WERI-Rb-1 (cell line): Measurements from ENCODE around the gene CHMP1A.
"Not testable (repeated sequence)": the region's sequence is repeated elsewhere in the genome, so short reads cannot be mapped to it uniquely, and the experiment has no call there.

Experiments
- DNase-seq: peaks from one replicate; pipeline ENCODE4 v3.0.0-alpha.2; 2020
- H3K27ac ChIP-seq: fragments of 250-450 bp; sonication (Bioruptor Pico); 2 replicates; pipeline ENCODE4 v1.5.1; 2020; ENCODE audit warnings: mild to moderate bottlenecking, moderate library complexity
- H3K27me3 ChIP-seq: fragments of 250-450 bp; sonication (Bioruptor Pico); 2 replicates; pipeline ENCODE4 v1.5.1; 2021; ENCODE audit warnings: mild to moderate bottlenecking, low read depth, moderate library complexity; ENCODE audit not compliant: insufficient read depth, severe bottlenecking
- H3K36me3 ChIP-seq: fragments of 250-450 bp; sonication (Bioruptor Pico); 2 replicates; pipeline ENCODE4 v1.5.1; 2020; ENCODE audit warnings: mild to moderate bottlenecking, moderate library complexity
- H3K4me3 ChIP-seq: 2 replicates; pipeline ENCODE4 v1.5.1; 2011; ENCODE audit warnings: low read depth, mild to moderate bottlenecking, control low read depth, low read length
- H3K9me3 ChIP-seq: fragments of 250-450 bp; sonication (Bioruptor Pico); 2 replicates; pipeline ENCODE4 v1.5.1; 2021; ENCODE audit warnings: mild to moderate bottlenecking, moderate library complexity; ENCODE audit not compliant: severe bottlenecking
- CTCF ChIP-seq: IDR thresholded peaks from 2 replicates; pipeline ENCODE4 v1.5.1; 2011; ENCODE audit warnings: low read depth, mild to moderate bottlenecking, control low read depth, inconsistent platforms, low read length

Gene CHMP1A

GRCh38 chr16:89636663-89637062 lies 20.8 kb downstream of the CHMP1A start:
- no peak for DNase-seq
- H3K4me3 ChIP-seq: no peak overlapping the region
- no peaks in the 10 kb centered on the region for H3K36me3 ChIP-seq
- H3K9me3 ChIP-seq: no peaks in the 10 kb centered on the region
- no peak overlapping the region for H3K27ac ChIP-seq
- TF ChIP-seq CTCF: no peak
- H3K27me3 ChIP-seq: no peaks in the 10 kb centered on the region

GRCh38 chr16:89634463-89635385 lies 22.8 kb downstream of the CHMP1A start:
- H3K27me3 ChIP-seq, H3K27ac ChIP-seq, H3K4me3 ChIP-seq, DNase-seq, H3K36me3 ChIP-seq, H3K9me3 ChIP-seq: not testable (repeated sequence)

GRCh38 chr16:89633064-89633631 lies 24.4 kb downstream of the CHMP1A start:
- Histone ChIP-seq H3K9me3 (no peaks in the 10 kb centered on the region), H3K27me3 (no peaks in the 10 kb centered on the region), H3K36me3 (no peaks in the 10 kb centered on the region), H3K27ac (no peak overlapping the region), H3K4me3 (no peak overlapping the region)
- no peak for TF ChIP-seq CTCF
- DNase-seq: no peak

- Histone ChIP-seq H3K4me3 (no peak overlapping the region), H3K9me3 (no peaks in the 10 kb centered on the region), H3K27me3 (no peaks in the 10 kb centered on the region), H3K27ac (no peak overlapping the region), H3K36me3 (no peaks in the 10 kb centered on the region)
- no peak for DNase-seq
- TF ChIP-seq CTCF: no peak
Measured at GRCh38 chr16:89629827-89630610, 27.5 kb downstream of the CHMP1A start.

- no peaks in the 10 kb centered on the region for H3K36me3 ChIP-seq
- no peaks in the 10 kb centered on the region for H3K27me3 ChIP-seq
- H3K27ac ChIP-seq: no peak overlapping the region
- H3K9me3 ChIP-seq: no peaks in the 10 kb centered on the region
- TF ChIP-seq CTCF: no peak
- no peak for DNase-seq
- H3K4me3 ChIP-seq: no peak overlapping the region
Measured at GRCh38 chr16:89624777-89625761, 32.4 kb downstream of the CHMP1A start.
